ENCODE measurements around the gene CAP2.

CAP2 gene

DNA sequence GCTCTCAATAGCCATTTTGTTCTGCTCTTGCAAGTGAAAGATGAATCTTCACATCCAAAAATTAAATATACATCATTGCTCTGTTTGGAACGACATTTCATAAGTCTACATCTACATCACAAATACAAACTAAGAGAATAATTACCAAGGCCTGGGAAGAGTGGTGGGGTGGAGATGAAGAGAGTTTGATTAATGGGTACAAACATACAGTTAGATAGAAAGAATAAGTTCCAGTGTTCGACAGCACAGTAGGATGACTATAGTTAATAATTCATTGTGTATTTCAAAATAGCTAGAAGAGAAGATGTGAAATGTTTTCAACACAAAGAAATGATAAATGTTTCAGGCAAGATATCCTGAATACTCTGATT lies 38.0 kb upstream of the CAP2 start:
- no peak overlapping the region for H3K27ac ChIP-seq (replicated peaks)
- no peak for DNase-seq (ENCODE audit: low read depth in 1 of 2, low spot score in 1 of 2)
- no peak for TF ChIP-seq SPI1 (IDR thresholded peaks at IDR 0.05; ENCODE audit: borderline replicate concordance, low read depth)
- no peak for TF ChIP-seq POLR2AphosphoS5 (IDR thresholded peaks at IDR 0.05; ENCODE audit: low read depth)
- TF ChIP-seq, protein P1, sequence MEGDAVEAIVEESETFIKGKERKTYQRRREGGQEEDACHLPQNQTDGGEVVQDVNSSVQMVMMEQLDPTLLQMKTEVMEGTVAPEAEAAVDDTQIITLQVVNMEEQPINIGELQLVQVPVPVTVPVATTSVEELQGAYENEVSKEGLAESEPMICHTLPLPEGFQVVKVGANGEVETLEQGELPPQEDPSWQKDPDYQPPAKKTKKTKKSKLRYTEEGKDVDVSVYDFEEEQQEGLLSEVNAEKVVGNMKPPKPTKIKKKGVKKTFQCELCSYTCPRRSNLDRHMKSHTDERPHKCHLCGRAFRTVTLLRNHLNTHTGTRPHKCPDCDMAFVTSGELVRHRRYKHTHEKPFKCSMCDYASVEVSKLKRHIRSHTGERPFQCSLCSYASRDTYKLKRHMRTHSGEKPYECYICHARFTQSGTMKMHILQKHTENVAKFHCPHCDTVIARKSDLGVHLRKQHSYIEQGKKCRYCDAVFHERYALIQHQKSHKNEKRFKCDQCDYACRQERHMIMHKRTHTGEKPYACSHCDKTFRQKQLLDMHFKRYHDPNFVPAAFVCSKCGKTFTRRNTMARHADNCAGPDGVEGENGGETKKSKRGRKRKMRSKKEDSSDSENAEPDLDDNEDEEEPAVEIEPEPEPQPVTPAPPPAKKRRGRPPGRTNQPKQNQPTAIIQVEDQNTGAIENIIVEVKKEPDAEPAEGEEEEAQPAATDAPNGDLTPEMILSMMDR (IDR thresholded peaks at IDR 0.05; ENCODE audit: insufficient read depth, low read length) = no peak
- TF ChIP-seq, protein P2, sequence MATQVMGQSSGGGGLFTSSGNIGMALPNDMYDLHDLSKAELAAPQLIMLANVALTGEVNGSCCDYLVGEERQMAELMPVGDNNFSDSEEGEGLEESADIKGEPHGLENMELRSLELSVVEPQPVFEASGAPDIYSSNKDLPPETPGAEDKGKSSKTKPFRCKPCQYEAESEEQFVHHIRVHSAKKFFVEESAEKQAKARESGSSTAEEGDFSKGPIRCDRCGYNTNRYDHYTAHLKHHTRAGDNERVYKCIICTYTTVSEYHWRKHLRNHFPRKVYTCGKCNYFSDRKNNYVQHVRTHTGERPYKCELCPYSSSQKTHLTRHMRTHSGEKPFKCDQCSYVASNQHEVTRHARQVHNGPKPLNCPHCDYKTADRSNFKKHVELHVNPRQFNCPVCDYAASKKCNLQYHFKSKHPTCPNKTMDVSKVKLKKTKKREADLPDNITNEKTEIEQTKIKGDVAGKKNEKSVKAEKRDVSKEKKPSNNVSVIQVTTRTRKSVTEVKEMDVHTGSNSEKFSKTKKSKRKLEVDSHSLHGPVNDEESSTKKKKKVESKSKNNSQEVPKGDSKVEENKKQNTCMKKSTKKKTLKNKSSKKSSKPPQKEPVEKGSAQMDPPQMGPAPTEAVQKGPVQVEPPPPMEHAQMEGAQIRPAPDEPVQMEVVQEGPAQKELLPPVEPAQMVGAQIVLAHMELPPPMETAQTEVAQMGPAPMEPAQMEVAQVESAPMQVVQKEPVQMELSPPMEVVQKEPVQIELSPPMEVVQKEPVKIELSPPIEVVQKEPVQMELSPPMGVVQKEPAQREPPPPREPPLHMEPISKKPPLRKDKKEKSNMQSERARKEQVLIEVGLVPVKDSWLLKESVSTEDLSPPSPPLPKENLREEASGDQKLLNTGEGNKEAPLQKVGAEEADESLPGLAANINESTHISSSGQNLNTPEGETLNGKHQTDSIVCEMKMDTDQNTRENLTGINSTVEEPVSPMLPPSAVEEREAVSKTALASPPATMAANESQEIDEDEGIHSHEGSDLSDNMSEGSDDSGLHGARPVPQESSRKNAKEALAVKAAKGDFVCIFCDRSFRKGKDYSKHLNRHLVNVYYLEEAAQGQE (IDR thresholded peaks at IDR 0.05; ENCODE audit: insufficient replicate concordance, low read depth) = no peak
- TF ChIP-seq GABPA (IDR thresholded peaks at IDR 0.05; ENCODE audit: low read depth) = no peak
- H3K4me3 ChIP-seq (replicated peaks; ENCODE audit: insufficient read depth, low read length) = no peak overlapping the region
- no peaks in the 10 kb centered on the region for H3K27me3 ChIP-seq (ENCODE audit: insufficient read depth, poor library complexity, severe bottlenecking)

DNA sequence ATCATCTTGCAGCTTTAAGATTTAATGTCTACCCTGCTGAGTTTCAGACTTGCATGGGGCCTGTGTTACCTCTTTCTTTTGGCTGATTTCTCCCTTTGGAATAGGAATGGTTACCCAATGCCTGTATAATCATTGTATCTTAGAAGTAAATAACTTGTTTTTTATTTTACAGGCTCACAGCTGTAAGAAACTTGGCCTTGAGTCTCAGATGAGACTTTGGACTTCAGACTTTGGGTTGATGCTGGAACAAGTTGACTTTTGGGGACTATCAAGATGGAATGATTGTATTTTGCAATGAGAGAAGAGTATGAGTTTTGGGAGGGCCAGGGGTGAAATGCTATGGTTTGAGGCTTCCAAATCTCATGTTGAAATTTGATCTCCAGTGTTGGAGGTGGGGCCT lies 34.9 kb upstream of the CAP2 start:
- TF ChIP-seq POLR2AphosphoS5 (IDR thresholded peaks at IDR 0.05; ENCODE audit: low read depth) (no peak), SPI1 (IDR thresholded peaks at IDR 0.05; ENCODE audit: borderline replicate concordance, low read depth) (no peak), GABPA (IDR thresholded peaks at IDR 0.05; ENCODE audit: low read depth) (no peak)
- TF ChIP-seq, protein P1 (IDR thresholded peaks at IDR 0.05; ENCODE audit: insufficient read depth, low read length) = no peak
- TF ChIP-seq, protein P2 (IDR thresholded peaks at IDR 0.05; ENCODE audit: insufficient replicate concordance, low read depth) = no peak
- H3K4me3 ChIP-seq (replicated peaks; ENCODE audit: insufficient read depth, low read length) = no peak overlapping the region
- no peak overlapping the region for H3K27ac ChIP-seq (replicated peaks)
- no peaks in the 10 kb centered on the region for H3K27me3 ChIP-seq (ENCODE audit: insufficient read depth, poor library complexity, severe bottlenecking)
- DNase-seq (ENCODE audit: low read depth in 1 of 2, low spot score in 1 of 2) = no peak

DNA sequence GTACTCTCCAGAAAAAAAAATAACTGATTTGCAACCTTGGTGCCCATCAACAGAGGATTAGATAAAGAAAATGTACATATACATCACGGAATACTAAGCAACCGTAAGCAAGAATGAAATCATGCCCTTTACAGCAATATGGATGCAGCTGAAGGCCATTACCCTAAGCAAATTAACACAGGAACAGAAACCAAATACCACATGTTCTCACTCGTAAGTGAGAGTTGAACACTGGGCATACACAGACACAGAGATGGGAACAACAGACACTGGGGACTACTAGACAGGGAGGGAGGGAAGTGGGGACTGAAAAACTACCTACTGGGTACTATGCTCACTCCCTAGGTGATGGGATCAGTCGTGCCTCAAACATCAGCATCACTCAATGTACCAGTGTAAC lies 32.8 kb upstream of the CAP2 start:
- Histone ChIP-seq H3K4me3 (replicated peaks; ENCODE audit: insufficient read depth, low read length) (no peak overlapping the region), H3K27me3 (ENCODE audit: insufficient read depth, poor library complexity, severe bottlenecking) (no peaks in the 10 kb centered on the region), H3K27ac (replicated peaks) (no peak overlapping the region)
- no peak for DNase-seq (ENCODE audit: low read depth in 1 of 2, low spot score in 1 of 2)
- TF ChIP-seq SPI1 (IDR thresholded peaks at IDR 0.05; ENCODE audit: borderline replicate concordance, low read depth) = no peak

DNA sequence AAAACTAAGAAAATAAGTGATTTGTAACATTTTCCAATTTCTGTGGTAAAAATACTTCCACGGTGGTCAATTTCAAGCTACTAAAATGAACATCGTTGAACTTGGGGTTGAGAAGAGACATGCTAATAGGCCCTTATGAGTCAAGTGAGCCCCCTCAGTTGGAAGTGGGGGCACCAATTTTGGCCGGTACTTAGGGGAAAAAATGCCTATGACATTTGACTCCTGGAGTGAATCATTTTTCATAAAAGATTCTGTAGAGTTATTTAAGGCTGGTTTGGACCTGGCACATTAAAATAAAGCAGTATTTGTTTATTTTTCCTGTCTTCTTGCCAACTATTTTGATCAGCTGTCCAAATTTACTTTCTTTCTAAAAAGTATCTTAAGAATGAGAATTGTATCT lies 32.4 kb upstream of the CAP2 start:
- TF ChIP-seq, protein P2 (IDR thresholded peaks at IDR 0.05; ENCODE audit: insufficient replicate concordance, low read depth) = no peak
- TF ChIP-seq POLR2AphosphoS5 (IDR thresholded peaks at IDR 0.05; ENCODE audit: low read depth) (no peak), GABPA (IDR thresholded peaks at IDR 0.05; ENCODE audit: low read depth) (no peak), SPI1 (IDR thresholded peaks at IDR 0.05; ENCODE audit: borderline replicate concordance, low read depth) (no peak)
- TF ChIP-seq, protein P1 (IDR thresholded peaks at IDR 0.05; ENCODE audit: insufficient read depth, low read length) = no peak

More for the DNA sequence above, 32.4 kb upstream of the CAP2 start:
- no peak overlapping the region for H3K4me3 ChIP-seq (replicated peaks; ENCODE audit: insufficient read depth, low read length)
- no peak for DNase-seq (ENCODE audit: low read depth in 1 of 2, low spot score in 1 of 2)
- no peaks in the 10 kb centered on the region for H3K27me3 ChIP-seq (ENCODE audit: insufficient read depth, poor library complexity, severe bottlenecking)
- no peak overlapping the region for H3K27ac ChIP-seq (replicated peaks)

Data from HL-60 (cell line).